ENCODE results near the gene LIME1. TPM values are rescaled to one million over a fixed set of nuclear protein-coding genes. Genes with fewer than 3 reads are reported as not detected.

LIME1 gene
- total and polyA plus RNA-seq, 2 of the 8 experiments (the other 6 are each of a cell fraction or from before 2014, with no cell fraction given): 4.5 to 5.9 TPM

- H4K20me1 ChIP-seq (replicated peaks in 1 of 2; ENCODE audit: control insufficient read depth in 1 of 2, insufficient read depth in 2 of 2, low read length in 2 of 2): peaks cover 0 to 5% of the 10 kb centered on the region in 2 experiments
- H3K27me3 ChIP-seq (replicated peaks in 1 of 4; ENCODE audit: control insufficient read depth in 3 of 4, extremely low read depth in 1 of 4, insufficient read depth in 3 of 4, low read length in 3 of 4): no peaks in the 10 kb centered on the region
- H4K5ac ChIP-seq (ENCODE audit: insufficient read length, low read depth, low read length): no peak overlapping the region
- H3K4me3 ChIP-seq (ENCODE audit: extremely low read depth in 1 of 4, insufficient read depth in 2 of 4, low read depth in 3 of 4, low read length in 4 of 4): no peak overlapping the region
- ChIA-PET CTCF (ENCODE audit: partially characterized antibody) (interaction anchor here (1.1 to 1.7 kb wide), 3 partner anchors 9 to 152 kb away, joined by 3 to 4 read pairs (median 4); partner anchors contain the start of gene PTK6), POLR2A (ENCODE audit: partially characterized antibody) (interaction anchor here (2.1 to 4.3 kb wide), 5 partner anchors 8 to 13 kb away, joined by 5 to 31 read pairs (median 15); partner anchors contain the start of gene TNFRSF6B)
- H3K14ac ChIP-seq (ENCODE audit: insufficient read length): no peak overlapping the region
- H2BK20ac ChIP-seq (ENCODE audit: low read length): no peak overlapping the region
- H4K8ac ChIP-seq (ENCODE audit: extremely low read depth, insufficient read depth, low read length): peak overlapping the region; percentile 62
- H3K4me2 ChIP-seq (ENCODE audit: insufficient read depth in 1 of 2, low read depth in 2 of 2, low read length in 2 of 2): no peak overlapping the region
- H3K79me2 ChIP-seq (ENCODE audit: control insufficient read depth in 1 of 2, insufficient read depth in 2 of 2, low read length in 2 of 2): no peaks in the 10 kb centered on the region
- no peak overlapping the region for H3K23ac ChIP-seq (ENCODE audit: insufficient read length)
- no peaks in the 10 kb centered on the region; a peak in 1 of 4 replicates for H3K9me3 ChIP-seq (ENCODE audit: insufficient read depth in 2 of 2, low read depth in 1 of 2, low read length in 1 of 2)
- H3K9ac ChIP-seq (replicated peaks in 1 of 4; ENCODE audit: extremely low read depth in 1 of 4, low read depth in 3 of 4, low read length in 3 of 4): no peak overlapping the region
- no peak overlapping the region for H2BK5ac ChIP-seq (ENCODE audit: low read depth, low read length)
- no peak overlapping the region for H3K4ac ChIP-seq (replicated peaks; ENCODE audit: insufficient read length, low read depth, low read length)
- no peak overlapping the region for H2BK120ac ChIP-seq (replicated peaks; ENCODE audit: low read depth, low read length)
- H3K4me1 ChIP-seq (replicated peaks in 1 of 4; ENCODE audit: control insufficient read depth in 3 of 4, insufficient read depth in 4 of 4, low read length in 3 of 4): no peaks in the 10 kb centered on the region; a peak in 1 of 7 replicates
- DNase-seq (ENCODE audit: low read depth in 1 of 2, low spot score in 2 of 2) (no peak), FAIRE-seq (no peak)
- no peak overlapping the region for H2BK12ac ChIP-seq (ENCODE audit: low read depth, low read length)
- H3K18ac ChIP-seq (ENCODE audit: extremely low read depth, low read length): no peak overlapping the region
- H4K91ac ChIP-seq (replicated peaks; ENCODE audit: insufficient read length, low read length): no peak overlapping the region
- no peak overlapping the region for H3K56ac ChIP-seq (replicated peaks; ENCODE audit: insufficient read length, low read depth, low read length)
- H2BK15ac ChIP-seq (ENCODE audit: low read length): no peak overlapping the region
- H2AFZ ChIP-seq (ENCODE audit: low read length): no peak overlapping the region
- no peak overlapping the region for H2AK5ac ChIP-seq (ENCODE audit: low read depth, low read length)
- no peaks in the 10 kb centered on the region for H3K79me1 ChIP-seq (ENCODE audit: low read depth, low read length)
- no peaks in the 10 kb centered on the region; a peak in 1 of 8 replicates for H3K36me3 ChIP-seq (ENCODE audit: control insufficient read depth in 2 of 4, insufficient read depth in 4 of 4, low read length in 3 of 4)
- 91% methylated on average over 29 of the region's 44 CpGs; no CpG with 5 or more reads in 1 of the 2 experiments for WGBS, 2 experiments (ENCODE audit: extremely low coverage in 1 of 2, insufficient coverage in 1 of 2, insufficient read length in 1 of 2, insufficient replicate concordance in 2 of 2, low coverage in 1 of 2, low lambda C conversion rate in 2 of 2, missing lambda C conversion rate in 1 of 2)
- no peak overlapping the region for H3K27ac ChIP-seq (ENCODE audit: low read depth, low read length)
- peaks cover 3% of the 10 kb centered on the region; the same call in 1 of the 2 replicates for H3K23me2 ChIP-seq (ENCODE audit: low read depth, low read length)
- TF ChIP-seq HDAC2 (IDR thresholded peaks at IDR 0.05; ENCODE audit: borderline replicate concordance in 1 of 2, low read depth in 2 of 2, low read length in 2 of 2) (no peak), ATF3 (IDR thresholded peaks at IDR 0.05; ENCODE audit: insufficient read depth, low read depth, low read length) (no peak), POLR2AphosphoS5 (IDR thresholded peaks at IDR 0.05; ENCODE audit: low read depth, low read length) (no peak), SIRT6 (IDR thresholded peaks at IDR 0.05; ENCODE audit: low read length) (no peak), SP4 (IDR thresholded peaks at IDR 0.05; ENCODE audit: low read length) (no peak), MAFK (IDR thresholded peaks at IDR 0.05; ENCODE audit: low read depth, low read length) (no peak), TAF7 (optimal IDR thresholded peaks at IDR 0.05; ENCODE audit: borderline replicate concordance, low read depth, low read length) (no peak), SP1 (IDR thresholded peaks at IDR 0.05; ENCODE audit: low read depth, low read length) (no peak), SRF (IDR thresholded peaks at IDR 0.05; ENCODE audit: low read depth, low read length) (no peak), EZH2 (IDR thresholded peaks at IDR 0.05; ENCODE audit: low read depth, low read length, severe bottlenecking) (no peak)
These were observed 47.1 kb upstream of the LIME1 start for GRCh38 chr20:63689046-63690002.
